ENCODE results near the gene CEP83. TPM values are rescaled to one million over a fixed set of nuclear protein-coding genes. Genes with fewer than 3 reads are reported as not detected.

Gene CEP83
- total RNA-seq, 1 donor = 9.8 TPM

DNA sequence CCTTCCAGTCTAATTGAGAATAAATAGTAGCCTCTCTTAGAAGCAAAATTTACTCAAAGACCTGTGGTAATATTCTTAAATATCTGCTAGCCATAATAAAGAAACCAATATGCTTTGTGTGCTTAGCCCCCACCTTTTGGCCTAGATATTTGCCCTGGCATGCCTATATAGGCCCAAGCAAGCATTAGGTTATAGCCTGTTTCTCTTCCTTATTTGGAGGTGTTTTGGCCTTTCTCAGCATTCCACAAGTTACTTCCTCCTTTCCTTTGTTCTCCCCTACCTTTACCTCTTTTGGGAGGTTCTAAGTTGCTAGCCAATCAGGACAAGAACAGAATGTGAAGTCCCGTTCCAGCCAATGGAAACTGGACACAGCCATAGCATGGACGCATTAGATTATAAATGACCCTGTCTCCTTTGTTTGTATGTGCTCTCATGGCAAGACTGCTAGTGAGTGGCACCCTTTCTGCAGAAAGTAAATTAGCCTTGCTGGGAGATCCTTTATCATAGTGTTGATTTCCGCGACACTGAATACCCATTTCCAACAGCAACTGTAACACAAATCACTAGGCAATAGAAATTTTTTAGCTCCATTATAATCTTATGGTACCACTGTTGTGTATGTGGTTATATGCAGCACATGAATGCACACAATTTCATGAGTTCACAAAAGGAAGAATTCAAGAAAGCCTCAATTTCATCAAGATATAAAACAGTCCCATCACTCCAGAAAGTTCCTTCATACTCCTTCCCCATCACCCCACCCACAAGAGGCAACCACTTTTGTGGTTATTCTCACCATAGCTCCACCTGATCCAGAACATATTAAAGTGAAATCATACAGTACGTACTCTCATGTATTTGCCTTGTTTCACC lies 37.6 kb downstream of the CEP83 start:
- Histone ChIP-seq H3K79me2 (ENCODE audit: insufficient read depth, low read length) (no peaks in the 10 kb centered on the region), H2AFZ (ENCODE audit: low read length) (no peak overlapping the region), H4K20me1 (ENCODE audit: insufficient read depth, low read length) (no peaks in the 10 kb centered on the region), H3K9me3 (ENCODE audit: low read depth, low read length) (peaks cover 10% of the 10 kb centered on the region), H3K4me3 (ENCODE audit: insufficient read depth, low read length) (no peak overlapping the region), H3K36me3 (ENCODE audit: insufficient read depth, low read length) (no peaks in the 10 kb centered on the region), H3K4me1 (ENCODE audit: insufficient read depth, low read length) (peaks cover under 1% of the 10 kb centered on the region), H3K27me3 (ENCODE audit: insufficient read depth, low read length) (no peaks in the 10 kb centered on the region), H3K4me2 (ENCODE audit: insufficient read depth, low read length) (no peak overlapping the region), H3K27ac (ENCODE audit: low read depth, low read length) (no peak overlapping the region)
- TF ChIP-seq, protein P1, sequence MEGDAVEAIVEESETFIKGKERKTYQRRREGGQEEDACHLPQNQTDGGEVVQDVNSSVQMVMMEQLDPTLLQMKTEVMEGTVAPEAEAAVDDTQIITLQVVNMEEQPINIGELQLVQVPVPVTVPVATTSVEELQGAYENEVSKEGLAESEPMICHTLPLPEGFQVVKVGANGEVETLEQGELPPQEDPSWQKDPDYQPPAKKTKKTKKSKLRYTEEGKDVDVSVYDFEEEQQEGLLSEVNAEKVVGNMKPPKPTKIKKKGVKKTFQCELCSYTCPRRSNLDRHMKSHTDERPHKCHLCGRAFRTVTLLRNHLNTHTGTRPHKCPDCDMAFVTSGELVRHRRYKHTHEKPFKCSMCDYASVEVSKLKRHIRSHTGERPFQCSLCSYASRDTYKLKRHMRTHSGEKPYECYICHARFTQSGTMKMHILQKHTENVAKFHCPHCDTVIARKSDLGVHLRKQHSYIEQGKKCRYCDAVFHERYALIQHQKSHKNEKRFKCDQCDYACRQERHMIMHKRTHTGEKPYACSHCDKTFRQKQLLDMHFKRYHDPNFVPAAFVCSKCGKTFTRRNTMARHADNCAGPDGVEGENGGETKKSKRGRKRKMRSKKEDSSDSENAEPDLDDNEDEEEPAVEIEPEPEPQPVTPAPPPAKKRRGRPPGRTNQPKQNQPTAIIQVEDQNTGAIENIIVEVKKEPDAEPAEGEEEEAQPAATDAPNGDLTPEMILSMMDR (IDR thresholded peaks at IDR 0.05; ENCODE audit: extremely low read depth, low read depth, low read length) = no peak
- DNase-seq (ENCODE audit: insufficient read length, low spot score, missing footprints) = no peak

DNA sequence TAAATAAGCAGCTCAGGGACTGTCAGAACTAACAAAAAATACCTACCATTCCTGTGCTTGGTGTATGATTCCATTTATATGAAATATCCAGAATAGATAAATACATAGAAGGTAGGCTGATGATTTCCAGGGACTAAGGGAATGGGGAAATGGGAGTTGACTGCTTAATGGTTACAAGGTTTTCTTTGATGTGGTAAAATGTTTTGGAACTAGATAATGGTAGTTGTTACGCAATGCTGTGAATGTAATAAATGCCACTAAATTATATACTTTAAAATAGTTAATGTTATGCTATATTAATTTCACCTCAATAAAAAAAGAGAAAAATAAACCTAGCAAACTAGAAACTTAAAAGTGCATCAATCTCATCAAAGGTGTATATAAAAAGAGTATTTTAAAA lies 41.1 kb downstream of the CEP83 start:
- Histone ChIP-seq H3K27me3 (ENCODE audit: insufficient read depth, low read length) (no peaks in the 10 kb centered on the region), H3K36me3 (ENCODE audit: insufficient read depth, low read length) (no peaks in the 10 kb centered on the region), H3K9me3 (ENCODE audit: low read depth, low read length) (peaks cover 10% of the 10 kb centered on the region), H2AFZ (ENCODE audit: low read length) (no peak overlapping the region), H3K79me2 (ENCODE audit: insufficient read depth, low read length) (no peaks in the 10 kb centered on the region), H3K4me2 (ENCODE audit: insufficient read depth, low read length) (no peak overlapping the region), H3K4me1 (ENCODE audit: insufficient read depth, low read length) (no peaks in the 10 kb centered on the region), H3K4me3 (ENCODE audit: insufficient read depth, low read length) (no peak overlapping the region), H3K27ac (ENCODE audit: low read depth, low read length) (no peak overlapping the region), H4K20me1 (ENCODE audit: insufficient read depth, low read length) (no peaks in the 10 kb centered on the region)
- TF ChIP-seq, protein P1 (IDR thresholded peaks at IDR 0.05; ENCODE audit: extremely low read depth, low read depth, low read length) = no peak
- DNase-seq (ENCODE audit: insufficient read length, low spot score, missing footprints) = no peak

DNA sequence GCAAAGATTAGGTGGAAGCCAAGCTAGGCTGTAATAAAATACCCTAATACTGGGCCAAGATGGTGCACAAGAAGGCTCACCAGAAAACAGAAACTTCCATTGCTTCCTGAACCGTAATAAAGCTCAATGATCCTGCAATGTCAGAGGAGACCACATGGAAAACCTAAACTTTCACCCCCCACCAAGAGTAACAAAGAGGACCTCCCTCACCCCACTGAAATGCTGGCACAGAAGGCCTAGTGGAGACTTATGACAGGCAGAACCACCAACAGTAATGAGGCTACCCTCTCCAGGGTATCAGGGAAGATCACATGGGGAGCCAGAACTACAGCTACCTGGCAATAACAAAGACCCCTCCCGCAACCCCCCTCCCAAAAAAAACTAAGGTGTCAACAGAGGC lies 43.1 kb downstream of the CEP83 start:
- Histone ChIP-seq H3K4me3 (ENCODE audit: insufficient read depth, low read length) (no peak overlapping the region), H3K4me2 (ENCODE audit: insufficient read depth, low read length) (no peak overlapping the region), H3K27ac (ENCODE audit: low read depth, low read length) (no peak overlapping the region), H2AFZ (ENCODE audit: low read length) (no peak overlapping the region), H3K36me3 (ENCODE audit: insufficient read depth, low read length) (no peaks in the 10 kb centered on the region), H3K4me1 (ENCODE audit: insufficient read depth, low read length) (no peaks in the 10 kb centered on the region), H3K79me2 (ENCODE audit: insufficient read depth, low read length) (no peaks in the 10 kb centered on the region), H3K27me3 (ENCODE audit: insufficient read depth, low read length) (no peaks in the 10 kb centered on the region), H3K9me3 (ENCODE audit: low read depth, low read length) (no peaks in the 10 kb centered on the region), H4K20me1 (ENCODE audit: insufficient read depth, low read length) (no peaks in the 10 kb centered on the region)
- TF ChIP-seq, protein P1 (IDR thresholded peaks at IDR 0.05; ENCODE audit: extremely low read depth, low read depth, low read length) = no peak
- DNase-seq (ENCODE audit: insufficient read length, low spot score, missing footprints) = no peak

DNA sequence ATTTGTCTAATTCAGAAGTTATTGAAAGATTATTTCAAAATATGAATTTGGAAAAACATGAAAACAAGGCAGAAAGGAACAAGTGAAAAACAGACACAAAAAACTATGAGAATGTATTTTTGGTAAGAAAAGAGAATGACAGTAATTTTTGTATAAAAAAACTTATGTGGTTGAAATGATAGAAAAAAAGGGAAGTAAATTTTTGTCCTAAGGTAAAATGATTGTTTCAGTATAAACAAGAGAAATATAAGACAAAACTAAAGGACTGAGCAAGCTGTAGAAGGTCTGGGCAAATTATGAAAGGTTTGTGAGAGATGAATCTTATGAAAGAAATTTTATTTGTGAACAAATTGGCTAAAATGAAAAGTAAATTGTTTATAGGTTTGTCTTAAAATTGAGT lies 44.6 kb downstream of the CEP83 start:
- Histone ChIP-seq H3K4me1 (ENCODE audit: insufficient read depth, low read length) (no peaks in the 10 kb centered on the region), H3K4me2 (ENCODE audit: insufficient read depth, low read length) (no peak overlapping the region), H3K27me3 (ENCODE audit: insufficient read depth, low read length) (no peaks in the 10 kb centered on the region), H3K79me2 (ENCODE audit: insufficient read depth, low read length) (no peaks in the 10 kb centered on the region), H2AFZ (ENCODE audit: low read length) (no peak overlapping the region), H3K36me3 (ENCODE audit: insufficient read depth, low read length) (no peaks in the 10 kb centered on the region), H3K9me3 (ENCODE audit: low read depth, low read length) (no peaks in the 10 kb centered on the region), H3K4me3 (ENCODE audit: insufficient read depth, low read length) (no peak overlapping the region), H3K27ac (ENCODE audit: low read depth, low read length) (no peak overlapping the region), H4K20me1 (ENCODE audit: insufficient read depth, low read length) (no peaks in the 10 kb centered on the region)
- TF ChIP-seq, protein P1 (IDR thresholded peaks at IDR 0.05; ENCODE audit: extremely low read depth, low read depth, low read length) = no peak
- DNase-seq (ENCODE audit: insufficient read length, low spot score, missing footprints) = no peak
